HCT116 (cell line): ENCODE data around the gene AFAP1. TPM values are rescaled to one million over a fixed set of nuclear protein-coding genes. Genes with fewer than 3 reads are reported as not detected.

ENCODE experiments used
- ATAC-seq: fragments of 200-7000 bp; cut with Tn5 transposase; 2 replicates; pipeline ENCODE4 v1.9.1; 2020; ENCODE audit warnings: mild to moderate bottlenecking, moderate library complexity
- BruUV-seq: library from RNA; stranded (reverse); fragments of 400-500 nt; replicated peaks from 2 replicates; lab custom pipeline; 2021; lab: Mats Ljungman, UMichigan
- CTCF ChIA-PET: fragments of 300-600 bp; sonication (Branson Sonifier 250); formaldehyde crosslinking; loops from one replicate; lab custom pipeline; 2021; ENCODE audit warnings: antibody characterized with exemption; lab: Charles Lee
- POLR2A ChIA-PET: fragments of 300-600, 350-600 bp; sonication (Branson Sonifier 250); formaldehyde crosslinking; loops from one replicate; lab custom pipeline; 2021; ENCODE audit warnings: antibody characterized with exemption; lab: Charles Lee
- RAD21 ChIA-PET, 2 experiments: fragments of 300-600 bp; sonication (Branson Sonifier 250); formaldehyde crosslinking; loops; one replicate each; lab custom pipeline; 2023; ENCODE audit warnings: low total read pairs in 2 of 2; ENCODE audit not compliant: uncharacterized antibody in 2 of 2, unreplicated experiment in 2 of 2, low non-redundant PET in 1 of 2; lab: Charles Lee
- DNase-seq: peaks from one replicate; pipeline ENCODE4 v3.0.0-alpha.2; 2010; ENCODE audit warnings: low read depth, low spot score
- H2AFZ ChIP-seq: fragments of 200-600 bp; shearing (Covaris generic), sonication (generic); 2 replicates; pipeline ENCODE4 v1.6.1; 2017; ENCODE audit warnings: low read depth, mixed run types, mixed read lengths, antibody characterized with exemption, low read length; ENCODE audit not compliant: poor library complexity, severe bottlenecking
- H3K27ac ChIP-seq: 2 replicates; pipeline ENCODE4 v1.5.1; 2012; ENCODE audit warnings: low read depth, low read length
- H3K27me3 ChIP-seq: fragments of 200-600 bp; sonication (generic); 2 replicates; pipeline ENCODE4 v1.6.1; 2016; ENCODE audit warnings: mixed run types, low read length, mixed read lengths; ENCODE audit not compliant: insufficient read depth
- H3K36me3 ChIP-seq, 2 experiments: fragments of 200-500 bp in 1 of 2; fragments of 200-600 bp in 1 of 2; sonication (Bioruptor generic) in 1 of 2; sonication (generic) in 1 of 2; 2 replicates each; pipeline versions ENCODE4 v1.5.1 to v1.6.1; 2014 to 2016; ENCODE audit warnings: low read length in 2 of 2, inconsistent platforms in 1 of 2, mixed read lengths in 1 of 2, mixed run types in 1 of 2; ENCODE audit not compliant: insufficient read depth in 2 of 2, control insufficient read depth in 1 of 2
- H3K4me1 ChIP-seq, 2 experiments: fragments of 200-600 bp in 1 of 2; sonication (generic) in 1 of 2; 2 replicates each; pipeline versions ENCODE4 v1.5.1 to v1.6.1; 2012 to 2017; ENCODE audit warnings: low read length in 2 of 2, inconsistent platforms in 1 of 2, mild to moderate bottlenecking in 1 of 2, mixed read lengths in 1 of 2, mixed run types in 1 of 2, moderate library complexity in 1 of 2; ENCODE audit not compliant: insufficient read depth in 2 of 2, control insufficient read depth in 1 of 2
- H3K4me2 ChIP-seq: fragments of 200-600 bp; sonication (generic); 2 replicates; pipeline ENCODE4 v1.6.1; 2017; ENCODE audit warnings: mixed run types, low read length, mixed read lengths
- H3K4me3 ChIP-seq, 2 experiments: fragments of 200-600 bp in 1 of 2; sonication (generic) in 1 of 2; replicated peaks in 1 of 2; 2 replicates each; pipeline ENCODE4 v1.5.1; 2011 to 2016; ENCODE audit warnings: low read length in 2 of 2, control low read depth in 1 of 2, low read depth in 1 of 2, mild to moderate bottlenecking in 1 of 2, mixed read lengths in 1 of 2, mixed run types in 1 of 2
- H3K79me2 ChIP-seq: fragments of 200-600 bp; sonication (generic); 2 replicates; pipeline ENCODE4 v1.6.1; 2017; ENCODE audit warnings: mild to moderate bottlenecking, mixed run types, low read length, moderate library complexity, mixed read lengths; ENCODE audit not compliant: insufficient read depth
- H3K9ac ChIP-seq: fragments of 200-600 bp; sonication (generic); 2 replicates; pipeline ENCODE4 v1.6.1; 2016; ENCODE audit warnings: low read length, mixed read lengths
- H3K9me2 ChIP-seq: fragments of 200-600 bp; sonication (generic), shearing (Covaris generic); 2 replicates; pipeline ENCODE4 v1.6.1; 2017; ENCODE audit warnings: mixed run types, mild to moderate bottlenecking, moderate library complexity; ENCODE audit not compliant: insufficient read depth
- H3K9me3 ChIP-seq, 2 experiments: fragments of 200-500 bp in 1 of 2; fragments of 200-600 bp in 1 of 2; sonication (Bioruptor generic) in 1 of 2; sonication (generic) in 1 of 2; 2 replicates each; pipeline ENCODE4 v1.6.1; 2014 to 2017; ENCODE audit warnings: low read length in 2 of 2, mixed read lengths in 2 of 2, inconsistent platforms in 1 of 2, low read depth in 1 of 2, mild to moderate bottlenecking in 1 of 2, mixed run types in 1 of 2, moderate library complexity in 1 of 2; ENCODE audit not compliant: control insufficient read depth in 1 of 2, insufficient read depth in 1 of 2
- H4K20me1 ChIP-seq: fragments of 200-600 bp; sonication (generic), shearing (Covaris generic); 2 replicates; pipeline ENCODE4 v1.6.1; 2017; ENCODE audit warnings: mixed run types, mild to moderate bottlenecking, moderate library complexity; ENCODE audit not compliant: insufficient read depth
- CEBPB ChIP-seq: IDR thresholded peaks from 2 replicates; pipeline ENCODE4 v1.6.1; 2012; ENCODE audit warnings: low read depth
- EGR1 ChIP-seq: IDR thresholded peaks from 2 replicates; pipeline ENCODE4 v1.6.1; 2012; ENCODE audit warnings: low read depth
- EZH2 ChIP-seq: fragments of 200-600 bp; sonication (generic); IDR thresholded peaks from 2 replicates; pipeline ENCODE4 v1.6.1; 2017; ENCODE audit warnings: antibody characterized with exemption, mixed run types
- EZH2phosphoT487 ChIP-seq: fragments of 200-600 bp; IDR thresholded peaks from 2 replicates; pipeline ENCODE4 v1.6.1; 2018; ENCODE audit warnings: antibody characterized with exemption, borderline replicate concordance
- FOSL1 ChIP-seq: IDR thresholded peaks from 2 replicates; pipeline ENCODE4 v1.6.1; 2012; ENCODE audit warnings: low read depth
- JUND ChIP-seq: IDR thresholded peaks from 2 replicates; pipeline ENCODE4 v1.6.1; 2012
- POLR2A ChIP-seq: IDR thresholded peaks from 2 replicates; pipeline ENCODE4 v1.7.0; 2011; ENCODE audit warnings: borderline replicate concordance; ENCODE audit not compliant: insufficient read depth, insufficient read length; ENCODE audit errors: extremely low read depth
- POLR2AphosphoS5 ChIP-seq: IDR thresholded peaks from 2 replicates; pipeline ENCODE4 v1.6.1; 2011; ENCODE audit warnings: mild to moderate bottlenecking, low read depth, low read length, moderate library complexity
- RAD21 ChIP-seq: IDR thresholded peaks from 2 replicates; pipeline ENCODE4 v1.6.1; 2012; ENCODE audit warnings: low read depth, mild to moderate bottlenecking
- SP1 ChIP-seq: IDR thresholded peaks from 2 replicates; pipeline ENCODE4 v1.6.1; 2012; ENCODE audit warnings: low read depth
- SRF ChIP-seq: IDR thresholded peaks from 2 replicates; pipeline ENCODE4 v1.6.1; 2012; ENCODE audit warnings: low read depth
- TCF7L2 ChIP-seq: IDR thresholded peaks from 2 replicates; pipeline ENCODE4 v1.7.0; 2011; ENCODE audit warnings: borderline replicate concordance, inconsistent platforms; ENCODE audit not compliant: insufficient read depth, insufficient read length; ENCODE audit errors: extremely low read depth
- ZFX ChIP-seq: fragments of 450-650 bp; IDR thresholded peaks from 2 replicates; pipeline ENCODE4 v1.6.1; 2017
- ZNF274 ChIP-seq: fragments of 200-500 bp; sonication (Bioruptor generic); IDR thresholded peaks from 2 replicates; pipeline ENCODE4 v1.6.1; 2014; ENCODE audit warnings: mild to moderate bottlenecking, low read depth, low read length, inconsistent platforms
- intact Hi-C: fragments of 100-400 bp; cut with micrococcal nuclease; formaldehyde crosslinking; loops from 2 replicates; pipeline ENCODE4 v1.10.0; 2022
- total RNA-seq: library from RNA; stranded (reverse); gene quantifications from one replicate; pipeline ENCODE4 v1.2.1, GENCODE V29; 2021; ENCODE audit not compliant: unreplicated experiment
- TF ChIP-seq, protein P1 (sequence below), 3 experiments: fragments of 200-600 bp in 1 of 3; sonication (generic) in 1 of 3; IDR thresholded peaks in 2 of 3; conservative IDR thresholded peaks in 1 of 3; 2 replicates each; pipeline ENCODE4 v1.5.1; 2012 to 2017; ENCODE audit warnings: low read depth in 2 of 3, low read length in 2 of 3, antibody characterized with exemption in 1 of 3, borderline replicate concordance in 1 of 3, control low read depth in 1 of 3, mild to moderate bottlenecking in 1 of 3, mixed read lengths in 1 of 3, mixed run types in 1 of 3, moderate library complexity in 1 of 3; ENCODE audit not compliant: insufficient read depth in 1 of 3
- TF ChIP-seq, protein P2 (sequence below): IDR thresholded peaks from 2 replicates; pipeline ENCODE4 v1.6.1; 2011; ENCODE audit warnings: mild to moderate bottlenecking, low read length, moderate library complexity; ENCODE audit not compliant: insufficient replicate concordance; ENCODE audit errors: extremely low read depth
- TF ChIP-seq, protein P3 (sequence below): IDR thresholded peaks from 2 replicates; pipeline ENCODE4 v1.6.1; 2012
- TF ChIP-seq, protein P4 (sequence below): IDR thresholded peaks from 2 replicates; pipeline ENCODE4 v1.6.1; 2012

The AFAP1 gene
- total RNA-seq, 1 experiment from 2014 or later, result 19.4 TPM

DNA sequence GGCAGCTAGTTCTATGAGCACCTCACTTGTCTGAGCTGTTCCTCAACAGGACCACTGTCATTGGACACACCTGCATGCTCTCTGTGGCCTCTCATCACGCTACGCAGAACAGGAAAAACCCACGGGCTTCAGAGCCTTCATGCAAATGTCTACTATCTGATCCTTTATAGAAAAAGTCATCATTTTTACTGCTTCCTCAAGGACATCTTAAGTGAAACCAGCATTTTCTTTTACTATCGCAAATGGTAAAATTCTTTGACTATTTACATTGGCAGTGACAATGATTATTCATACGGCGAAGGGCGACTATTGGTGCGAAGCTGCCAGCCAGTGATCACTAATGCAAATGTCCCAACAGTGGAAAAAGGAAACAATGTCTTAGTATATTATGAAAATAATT, 147.0 kb downstream of the AFAP1 start (continued):
- TF ChIP-seq, protein P1, sequence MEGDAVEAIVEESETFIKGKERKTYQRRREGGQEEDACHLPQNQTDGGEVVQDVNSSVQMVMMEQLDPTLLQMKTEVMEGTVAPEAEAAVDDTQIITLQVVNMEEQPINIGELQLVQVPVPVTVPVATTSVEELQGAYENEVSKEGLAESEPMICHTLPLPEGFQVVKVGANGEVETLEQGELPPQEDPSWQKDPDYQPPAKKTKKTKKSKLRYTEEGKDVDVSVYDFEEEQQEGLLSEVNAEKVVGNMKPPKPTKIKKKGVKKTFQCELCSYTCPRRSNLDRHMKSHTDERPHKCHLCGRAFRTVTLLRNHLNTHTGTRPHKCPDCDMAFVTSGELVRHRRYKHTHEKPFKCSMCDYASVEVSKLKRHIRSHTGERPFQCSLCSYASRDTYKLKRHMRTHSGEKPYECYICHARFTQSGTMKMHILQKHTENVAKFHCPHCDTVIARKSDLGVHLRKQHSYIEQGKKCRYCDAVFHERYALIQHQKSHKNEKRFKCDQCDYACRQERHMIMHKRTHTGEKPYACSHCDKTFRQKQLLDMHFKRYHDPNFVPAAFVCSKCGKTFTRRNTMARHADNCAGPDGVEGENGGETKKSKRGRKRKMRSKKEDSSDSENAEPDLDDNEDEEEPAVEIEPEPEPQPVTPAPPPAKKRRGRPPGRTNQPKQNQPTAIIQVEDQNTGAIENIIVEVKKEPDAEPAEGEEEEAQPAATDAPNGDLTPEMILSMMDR (IDR thresholded peaks at IDR 0.05 in 2 of 3, conservative IDR thresholded peaks at IDR 0.05 in 1 of 3; ENCODE audit: borderline replicate concordance in 1 of 3, insufficient read depth in 1 of 3, low read depth in 2 of 3, low read length in 2 of 3), result no peak
- TF ChIP-seq EZH2 (no peak), POLR2A (no peak), SRF (no peak), EGR1 (no peak), POLR2AphosphoS5 (no peak)
- TF ChIP-seq, protein P2, sequence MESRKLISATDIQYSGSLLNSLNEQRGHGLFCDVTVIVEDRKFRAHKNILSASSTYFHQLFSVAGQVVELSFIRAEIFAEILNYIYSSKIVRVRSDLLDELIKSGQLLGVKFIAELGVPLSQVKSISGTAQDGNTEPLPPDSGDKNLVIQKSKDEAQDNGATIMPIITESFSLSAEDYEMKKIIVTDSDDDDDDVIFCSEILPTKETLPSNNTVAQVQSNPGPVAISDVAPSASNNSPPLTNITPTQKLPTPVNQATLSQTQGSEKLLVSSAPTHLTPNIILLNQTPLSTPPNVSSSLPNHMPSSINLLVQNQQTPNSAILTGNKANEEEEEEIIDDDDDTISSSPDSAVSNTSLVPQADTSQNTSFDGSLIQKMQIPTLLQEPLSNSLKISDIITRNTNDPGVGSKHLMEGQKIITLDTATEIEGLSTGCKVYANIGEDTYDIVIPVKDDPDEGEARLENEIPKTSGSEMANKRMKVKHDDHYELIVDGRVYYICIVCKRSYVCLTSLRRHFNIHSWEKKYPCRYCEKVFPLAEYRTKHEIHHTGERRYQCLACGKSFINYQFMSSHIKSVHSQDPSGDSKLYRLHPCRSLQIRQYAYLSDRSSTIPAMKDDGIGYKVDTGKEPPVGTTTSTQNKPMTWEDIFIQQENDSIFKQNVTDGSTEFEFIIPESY, result no peak

DNA sequence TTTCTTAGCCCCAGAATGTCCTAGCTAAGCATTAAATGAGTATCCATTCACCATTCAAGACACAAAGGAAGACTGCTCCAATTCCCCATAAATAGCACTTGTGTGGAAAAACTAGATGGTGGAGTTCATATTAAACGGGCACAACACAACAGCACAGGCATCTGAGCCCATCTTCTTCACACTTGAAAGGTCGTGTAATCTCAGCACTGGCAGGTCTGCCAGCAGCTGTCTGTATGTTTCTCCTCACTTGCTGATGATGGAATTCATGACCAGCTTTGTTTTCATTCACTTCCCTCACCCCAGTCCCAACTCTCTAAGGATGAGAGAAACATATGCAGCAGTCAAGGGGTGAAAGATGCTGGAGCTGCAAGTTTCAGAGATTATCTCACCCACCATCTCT, 148.7 kb downstream of the AFAP1 start:
- Histone ChIP-seq H3K9ac (no peak overlapping the region), H3K9me2 (no peaks in the 10 kb centered on the region), H3K27me3 (no peaks in the 10 kb centered on the region), H3K9me3 (no peaks in the 10 kb centered on the region), H3K4me3 (no peak overlapping the region), H3K4me2 (no peak overlapping the region), H4K20me1 (no peaks in the 10 kb centered on the region), H3K27ac (no peak overlapping the region), H3K36me3 (peaks cover 0 to under 1% of the 10 kb centered on the region in 2 experiments; a peak in 1 of 4 replicates), H2AFZ (no peak overlapping the region), H3K4me1 (no peaks in the 10 kb centered on the region), H3K79me2 (no peaks in the 10 kb centered on the region)
- CTCF ChIA-PET, result interaction anchor here (2.2 kb wide), 1 partner anchor 13 kb away, joined by 11 read pairs; no protein-coding TSS in a partner anchor
- BruUV-seq, result no TSS peak
- POLR2A ChIA-PET, result no interaction called here
- RAD21 ChIA-PET, result no interaction called here
- intact Hi-C loops, result no loop called here
- DNase-seq (no peak), ATAC-seq (no peak)
- TF ChIP-seq TCF7L2 (no peak), CEBPB (no peak), EGR1 (no peak), RAD21 (no peak), SP1 (no peak), ZNF274 (no peak), EZH2 (no peak), ZFX (no peak), POLR2AphosphoS5 (no peak), POLR2A (no peak), EZH2phosphoT487 (no peak), SRF (no peak), FOSL1 (no peak), JUND (no peak)
- TF ChIP-seq, protein P3, sequence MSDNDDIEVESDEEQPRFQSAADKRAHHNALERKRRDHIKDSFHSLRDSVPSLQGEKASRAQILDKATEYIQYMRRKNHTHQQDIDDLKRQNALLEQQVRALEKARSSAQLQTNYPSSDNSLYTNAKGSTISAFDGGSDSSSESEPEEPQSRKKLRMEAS, result no peak
- TF ChIP-seq, protein P4, sequence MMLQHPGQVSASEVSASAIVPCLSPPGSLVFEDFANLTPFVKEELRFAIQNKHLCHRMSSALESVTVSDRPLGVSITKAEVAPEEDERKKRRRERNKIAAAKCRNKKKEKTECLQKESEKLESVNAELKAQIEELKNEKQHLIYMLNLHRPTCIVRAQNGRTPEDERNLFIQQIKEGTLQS, result no peak
